ENCODE data around the gene CCR3.
"Not testable (repeated sequence)": the region's sequence is repeated elsewhere in the genome, so short reads cannot be mapped to it uniquely, and the experiment has no call there.

Gene CCR3

DNA sequence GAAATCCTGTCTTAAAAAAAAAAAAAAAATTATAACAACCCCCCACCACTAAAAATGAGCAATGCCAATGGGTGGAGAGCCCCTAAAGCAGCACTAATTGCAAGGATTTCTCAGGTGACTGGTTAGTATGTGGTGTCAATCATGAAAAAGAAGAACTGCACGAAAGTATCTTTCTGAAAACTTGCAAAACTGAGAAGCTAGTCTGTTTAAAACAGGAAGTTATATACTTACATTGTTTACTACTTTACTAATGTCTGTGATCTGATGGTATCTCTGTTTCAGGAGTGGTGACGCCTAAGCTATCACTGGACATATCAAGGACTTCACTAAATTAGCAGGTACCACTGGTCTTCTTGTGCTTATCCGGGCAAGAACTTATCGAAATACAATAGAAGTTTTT is at the start of gene CCR3:
Gene CCR3, plus strand, starts transcription at position 341 of the 400 bp plus-strand sequence. CDS start 22,699 bp downstream, outside the sequence.
- no peak for DNase-seq (ENCODE audit: low spot score)

DNA sequence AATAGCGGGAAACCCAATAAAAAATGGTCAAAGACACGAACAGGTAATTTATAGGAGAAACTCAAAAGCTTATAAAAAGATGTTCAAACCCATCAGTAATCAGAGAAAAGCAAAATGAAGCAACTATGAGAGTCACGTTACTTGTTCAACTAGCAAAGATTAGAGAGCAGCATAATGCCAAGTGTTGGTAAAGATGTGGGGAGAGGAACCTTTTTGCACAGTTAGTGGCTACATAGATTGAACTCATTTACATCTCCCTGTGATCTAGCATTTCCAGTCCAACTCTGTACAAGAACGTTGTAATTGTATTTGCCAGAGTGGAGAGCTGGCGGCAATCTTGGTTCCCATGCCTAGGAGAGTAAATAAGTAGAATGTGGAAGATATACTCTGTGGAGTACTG is 49.3 kb upstream of the CCR3 start:
- no peak for DNase-seq (ENCODE audit: low spot score)

DNA sequence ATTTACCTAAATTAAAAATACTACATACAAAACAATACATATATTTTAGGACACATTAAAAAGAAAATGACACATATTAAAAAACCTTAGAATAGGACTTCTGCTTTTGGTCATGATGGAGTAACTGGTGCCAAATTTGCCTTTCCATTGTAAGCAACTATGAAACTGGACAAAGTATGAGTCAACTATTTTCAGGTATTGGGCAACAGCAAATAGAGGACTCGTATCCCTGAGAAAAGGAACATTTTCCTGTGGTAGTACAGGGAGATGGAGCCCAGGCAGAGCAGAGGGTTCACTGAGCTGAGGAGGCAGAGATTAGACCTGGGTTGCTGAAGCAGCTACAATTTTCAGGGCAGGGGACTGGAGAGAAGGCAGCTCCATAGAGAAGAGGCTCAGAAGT is 48.8 kb upstream of the CCR3 start:
- no peak for DNase-seq (ENCODE audit: low spot score)

DNA sequence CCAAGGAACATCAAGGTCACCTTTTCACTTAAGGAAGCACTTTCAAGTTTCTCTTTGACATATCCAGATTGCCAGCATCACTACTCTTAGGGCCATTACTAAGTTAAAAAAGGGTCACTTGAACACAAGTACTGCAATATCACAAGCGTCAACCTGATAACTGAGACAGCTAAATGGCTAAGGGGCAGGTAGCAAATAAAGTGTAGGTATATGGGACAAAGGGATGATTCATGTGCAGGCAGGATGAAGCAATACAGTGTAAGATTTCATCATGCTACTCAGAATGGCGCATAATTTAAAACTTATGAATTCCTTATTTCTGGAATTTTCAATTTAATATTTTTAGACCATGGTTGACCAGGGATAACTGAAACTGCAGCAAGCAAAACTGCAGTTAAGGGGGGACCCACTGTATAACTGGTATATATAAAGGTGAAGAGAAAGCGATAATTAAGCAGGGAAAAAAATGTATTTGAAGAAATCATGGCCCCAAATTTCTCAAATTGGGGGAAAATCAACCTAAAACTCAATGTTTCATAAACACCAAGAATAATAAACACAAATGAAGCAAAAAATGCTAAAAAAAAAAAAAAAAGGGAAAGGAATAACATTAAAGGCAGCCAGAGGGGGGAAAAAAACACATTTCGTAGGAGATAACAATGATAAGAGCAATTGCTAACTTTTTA is 47.2 kb upstream of the CCR3 start:
- DNase-seq (ENCODE audit: low spot score): no peak

DNA sequence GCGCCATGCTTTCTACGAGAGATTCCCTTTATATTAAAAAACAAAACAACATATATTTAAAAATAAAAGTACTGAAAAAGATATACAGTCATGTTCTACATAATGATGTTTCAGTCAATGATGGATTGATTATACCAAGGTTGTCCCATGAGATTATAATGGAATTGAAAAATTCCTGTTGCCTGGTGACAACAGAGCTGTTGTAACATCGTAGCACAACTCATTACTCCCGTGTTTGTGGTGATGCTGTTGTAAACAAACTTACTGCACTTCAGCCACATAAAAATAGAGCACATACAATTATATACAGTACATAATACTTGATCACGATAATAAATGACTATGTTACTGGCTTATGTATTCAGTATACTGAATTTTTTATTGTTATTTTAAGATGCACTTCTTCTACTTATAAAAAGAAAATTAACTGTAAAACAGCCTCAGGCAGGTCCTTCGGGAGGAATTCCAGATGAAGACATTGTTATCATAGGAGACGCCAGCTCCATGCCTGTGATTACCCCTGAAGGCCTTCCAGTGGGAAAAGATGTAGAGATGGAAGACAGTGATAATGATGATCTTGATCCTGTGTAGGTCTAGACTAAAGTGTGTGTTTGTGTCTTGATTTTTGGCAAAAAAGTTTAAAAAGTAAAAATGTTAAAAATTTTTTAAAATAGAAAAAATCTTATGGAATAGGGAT is 45.9 kb upstream of the CCR3 start:
- DNase-seq (ENCODE audit: low spot score): no peak

DNA sequence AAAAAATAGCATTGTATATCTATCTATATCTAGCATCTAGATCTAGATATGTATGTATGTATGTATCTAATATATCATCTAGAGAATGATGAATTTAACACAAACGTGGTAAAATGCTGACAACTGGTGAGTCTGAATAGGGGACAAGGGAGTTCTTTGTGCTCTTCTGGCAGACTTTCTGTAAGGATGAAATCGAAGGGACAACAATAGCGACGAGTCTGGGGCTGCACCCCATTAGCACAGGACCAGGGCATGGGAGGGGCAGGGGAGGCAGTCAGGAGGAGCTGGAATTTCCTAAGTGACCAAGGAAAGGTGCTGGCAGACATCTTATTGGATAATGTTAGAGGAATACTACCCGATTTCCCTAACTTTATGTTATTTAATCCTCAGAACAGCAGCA is 42.0 kb upstream of the CCR3 start:
- DNase-seq (ENCODE audit: low spot score): no peak

DNA sequence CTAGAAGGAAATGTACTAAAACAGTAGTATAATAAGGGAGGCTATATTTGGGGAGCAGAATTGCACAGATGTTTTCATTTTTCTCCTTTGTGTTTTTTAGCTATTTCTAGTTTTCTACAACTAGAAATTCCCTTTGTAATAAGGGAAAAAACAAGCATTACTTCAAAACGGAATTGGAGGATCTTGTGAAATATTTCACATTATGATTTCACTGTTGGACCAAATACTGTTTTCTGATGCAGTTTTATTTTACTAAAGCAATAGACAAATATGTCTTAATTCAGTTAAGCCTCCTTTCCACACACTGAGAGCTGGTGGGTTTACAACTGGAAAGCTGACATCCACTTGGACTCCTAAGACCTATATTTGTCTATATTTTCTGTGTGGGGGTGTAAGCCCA is 41.5 kb upstream of the CCR3 start:
- no peak for DNase-seq (ENCODE audit: low spot score)

DNA sequence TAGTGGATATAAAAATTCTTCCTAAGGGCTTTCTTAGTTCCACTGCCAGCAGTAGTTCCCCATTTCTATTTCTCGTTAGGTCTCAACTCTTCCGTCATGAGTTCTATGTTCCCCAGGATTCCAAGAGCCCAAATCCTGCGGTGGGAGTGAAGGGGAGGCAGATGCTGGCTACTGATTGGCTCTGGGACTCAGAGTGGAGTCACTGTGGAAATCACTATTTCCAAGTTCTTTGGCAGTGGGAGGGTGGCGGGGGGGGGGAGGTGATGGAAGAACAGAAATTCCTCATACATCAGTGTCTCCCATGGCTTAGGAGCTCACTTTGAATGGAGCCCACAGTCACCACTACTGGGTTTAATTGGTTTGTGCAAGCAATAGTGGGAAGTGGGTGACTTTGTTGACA is 39.7 kb upstream of the CCR3 start:
- DNase-seq (ENCODE audit: low spot score): no peak

DNA sequence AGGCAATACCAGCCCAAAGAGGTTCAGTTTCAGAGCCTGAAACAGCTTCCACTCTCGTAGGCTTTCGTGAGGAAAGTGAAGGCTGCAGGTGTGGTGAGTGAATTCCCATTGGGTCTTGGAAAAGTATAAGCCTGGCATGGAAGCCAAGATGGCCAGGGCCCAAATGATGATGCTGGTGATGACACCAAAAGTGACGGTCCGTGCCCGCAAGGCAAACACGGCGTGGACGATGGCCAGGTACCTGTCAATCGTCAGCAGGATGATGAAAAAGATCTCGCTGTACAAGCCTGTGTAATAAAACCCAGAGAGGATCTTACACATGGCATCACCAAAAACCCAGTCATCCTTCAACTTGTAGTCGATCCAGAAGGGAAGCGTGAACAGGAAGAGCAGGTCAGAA is 38.6 kb upstream of the CCR3 start:
- no peak for DNase-seq (ENCODE audit: low spot score)

DNA sequence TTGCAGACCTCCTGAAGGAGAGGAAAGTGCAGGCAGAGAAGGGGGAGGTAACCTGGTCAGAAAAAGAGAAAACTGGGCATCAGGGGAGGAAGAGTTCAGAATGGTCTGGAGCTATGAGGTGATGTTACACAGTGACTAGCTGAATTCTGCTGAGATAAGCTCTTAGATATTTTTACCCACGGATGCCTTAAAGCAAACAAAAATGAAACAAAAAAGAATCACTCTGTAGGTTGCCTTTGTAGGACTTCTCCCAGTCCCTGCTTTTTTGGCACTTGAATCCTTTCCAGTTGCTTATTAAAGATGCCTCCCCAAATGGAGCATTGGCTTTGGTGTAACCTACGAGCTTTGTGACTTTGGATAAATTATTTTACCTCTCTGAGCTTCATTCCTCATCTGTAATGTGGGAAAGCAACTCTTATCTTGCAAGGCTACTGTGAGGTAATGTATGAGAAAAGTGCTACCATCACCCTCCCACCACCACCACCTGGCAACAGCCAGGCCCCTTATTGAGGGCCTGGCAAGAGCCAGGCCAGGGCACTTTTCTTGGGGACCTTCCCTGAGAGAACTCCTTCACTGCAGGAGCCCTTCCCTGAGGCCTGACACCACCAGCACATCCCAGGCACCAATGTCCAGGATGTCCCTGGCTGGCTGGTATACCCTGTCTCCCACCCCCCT is 36.8 kb upstream of the CCR3 start:
- no peak for DNase-seq (ENCODE audit: low spot score)

DNA sequence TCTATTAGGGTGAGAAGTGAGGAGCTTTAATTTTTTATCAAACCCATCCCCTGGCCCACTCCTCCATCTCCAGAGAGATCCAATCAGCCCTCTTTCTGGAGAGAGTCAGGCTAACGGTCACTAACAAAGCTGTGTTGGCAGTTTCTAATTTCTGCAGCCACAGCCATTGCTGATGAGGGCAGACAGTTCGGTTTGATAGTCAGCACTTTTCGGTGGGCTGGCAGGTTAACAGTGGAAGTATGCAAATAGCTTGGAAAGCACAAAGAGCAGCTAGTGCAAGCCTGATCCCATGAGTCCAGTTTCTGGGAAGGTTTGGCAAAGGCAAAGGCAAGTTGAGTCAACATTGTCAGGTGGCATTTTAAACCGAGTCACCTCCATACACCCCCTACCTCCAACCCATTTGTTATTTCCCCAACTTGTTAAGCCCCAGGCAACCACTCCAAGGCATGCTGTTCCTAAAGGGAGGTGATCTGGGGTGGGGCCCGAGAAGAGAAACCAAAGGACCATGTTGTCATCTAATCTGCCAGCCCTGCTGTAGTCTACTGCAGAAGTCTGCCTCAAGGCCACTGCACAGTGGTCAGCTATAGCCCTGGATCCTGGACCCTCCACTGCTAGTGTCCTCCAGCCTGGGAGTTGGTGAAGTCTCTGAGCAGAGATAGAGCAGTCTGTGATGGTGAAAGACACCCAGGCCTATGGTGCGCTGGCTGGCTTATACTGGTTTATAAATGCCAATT is 35.8 kb upstream of the CCR3 start:
- no peak for DNase-seq (ENCODE audit: low spot score)

DNA sequence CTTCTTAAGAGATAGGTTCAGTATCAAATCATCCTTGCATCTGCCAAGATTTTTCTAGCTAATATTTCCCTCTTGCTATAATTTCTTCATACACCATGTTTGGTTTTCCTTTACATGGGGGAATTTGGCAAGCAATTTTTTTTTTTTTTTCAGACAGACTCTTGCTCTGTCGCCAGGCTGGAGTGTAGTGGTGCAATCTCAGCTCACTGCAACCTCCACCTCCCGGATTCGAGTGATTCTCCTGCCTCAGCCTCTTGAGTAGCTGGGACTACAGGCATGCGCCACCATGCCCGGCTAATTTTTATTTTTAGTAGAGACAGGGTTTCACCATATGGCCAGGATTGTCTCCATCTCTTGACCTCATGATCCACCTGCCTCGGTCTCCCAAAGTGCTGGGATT is 34.7 kb upstream of the CCR3 start:
- not testable (repeated sequence) for DNase-seq (ENCODE audit: low spot score)

DNA sequence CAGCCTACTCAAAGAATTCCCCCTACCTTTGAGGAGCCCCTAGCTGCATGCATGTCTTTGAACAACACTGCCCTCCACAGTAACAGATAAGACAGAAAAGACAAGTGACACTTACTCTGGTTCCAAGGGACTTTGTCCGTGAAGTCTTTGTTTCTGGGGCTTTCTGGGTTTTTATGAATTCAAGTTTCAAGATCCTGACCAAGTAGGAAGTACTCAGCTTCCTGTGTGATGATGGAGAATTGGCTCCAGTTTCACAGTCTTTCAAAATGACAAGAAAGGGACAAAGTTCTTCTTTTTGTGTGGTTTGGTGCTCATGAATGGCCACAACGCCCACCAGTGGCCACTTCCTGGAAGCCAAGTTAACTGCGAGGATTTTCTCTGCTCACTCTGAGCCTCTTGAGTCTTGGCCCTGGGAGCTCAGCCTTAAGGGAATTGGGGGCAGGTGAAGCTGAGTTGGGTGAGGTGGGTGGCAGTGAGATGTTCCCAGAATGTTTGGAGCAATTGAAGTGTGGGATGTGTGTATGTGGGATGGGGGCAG is 34.0 kb upstream of the CCR3 start, which contains the start of gene CCR1:
Gene CCR1, minus strand, starts transcription at position 147 of the 538 bp plus-strand sequence. CDS start 4,000 bp downstream, outside the sequence.
- peak; percentile 24 for DNase-seq (ENCODE audit: low spot score)

DNA sequence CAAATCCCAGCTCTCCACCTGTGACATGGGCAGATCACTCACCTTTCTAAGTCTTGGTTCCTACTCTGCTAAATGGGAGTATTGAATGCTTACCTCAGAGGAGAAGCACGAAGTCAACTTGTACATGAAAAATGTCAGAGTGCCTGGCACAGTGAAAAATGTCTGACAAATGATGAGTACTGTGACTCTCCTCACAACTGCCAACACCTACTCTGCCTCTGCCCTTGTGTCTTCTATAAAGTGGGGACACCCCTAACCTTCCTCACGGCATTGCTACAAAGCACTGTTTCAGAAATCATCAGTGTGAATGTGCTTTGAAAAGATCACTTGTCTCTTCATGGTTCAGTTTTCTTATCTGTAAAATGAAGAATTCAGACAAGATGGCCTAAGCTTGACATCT is 33.2 kb upstream of the CCR3 start:
- DNase-seq (ENCODE audit: low spot score): no peak

DNA sequence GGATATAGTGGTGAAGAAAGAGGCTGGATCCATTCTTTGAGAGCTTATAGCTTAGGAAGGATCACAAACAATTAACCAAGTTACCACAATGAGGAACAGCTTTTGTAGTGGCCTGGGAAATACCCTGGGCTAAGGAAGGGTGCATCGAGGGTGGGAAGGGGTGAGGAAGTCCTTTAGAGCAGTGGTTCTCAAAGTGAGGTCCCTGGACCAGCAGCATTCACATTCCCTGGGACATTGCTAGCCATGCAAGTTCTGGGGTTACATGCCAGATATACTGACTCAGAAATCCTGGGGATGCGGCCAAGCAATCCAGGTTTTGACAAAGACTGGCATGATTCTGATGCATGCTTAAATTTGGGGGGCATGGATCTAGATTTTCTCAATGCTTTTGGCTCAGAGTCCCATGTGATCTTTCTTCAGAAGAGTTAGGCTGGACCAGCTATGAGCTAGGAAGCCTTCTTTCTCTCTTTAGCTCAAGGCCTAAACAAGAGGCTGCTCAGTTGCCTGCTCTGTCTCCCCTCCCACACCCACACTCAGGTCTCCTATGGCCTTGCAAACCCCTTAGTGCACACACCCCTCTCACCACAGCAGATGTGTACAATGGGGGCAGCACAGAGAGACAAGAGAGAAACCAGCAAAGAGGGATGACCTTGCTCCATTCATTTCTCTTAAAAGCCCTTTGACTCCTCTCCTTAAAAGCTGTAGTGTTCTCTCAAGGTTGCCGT is 32.4 kb upstream of the CCR3 start:
- peak; percentile 32 for DNase-seq (ENCODE audit: low spot score)

DNA sequence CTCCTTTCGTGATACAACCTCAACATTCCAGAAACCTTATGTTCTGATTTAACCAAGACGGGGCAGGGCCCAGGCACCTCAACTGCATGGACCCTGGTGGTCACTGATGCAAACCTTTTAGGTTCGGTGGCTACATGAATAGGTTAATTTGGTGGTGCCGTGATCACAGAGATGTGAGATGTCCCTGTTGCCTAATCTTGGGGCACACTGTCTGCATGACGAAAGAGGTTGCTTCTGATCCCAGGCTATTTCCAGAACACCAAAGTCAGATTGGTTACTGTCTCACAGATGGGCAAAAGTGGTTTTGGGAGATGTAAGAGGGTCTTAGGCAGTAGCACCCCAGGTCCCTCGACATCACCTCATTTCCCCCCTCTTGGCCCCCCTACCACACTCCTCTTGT is 30.2 kb upstream of the CCR3 start:
- DNase-seq (ENCODE audit: low spot score): no peak

DNA sequence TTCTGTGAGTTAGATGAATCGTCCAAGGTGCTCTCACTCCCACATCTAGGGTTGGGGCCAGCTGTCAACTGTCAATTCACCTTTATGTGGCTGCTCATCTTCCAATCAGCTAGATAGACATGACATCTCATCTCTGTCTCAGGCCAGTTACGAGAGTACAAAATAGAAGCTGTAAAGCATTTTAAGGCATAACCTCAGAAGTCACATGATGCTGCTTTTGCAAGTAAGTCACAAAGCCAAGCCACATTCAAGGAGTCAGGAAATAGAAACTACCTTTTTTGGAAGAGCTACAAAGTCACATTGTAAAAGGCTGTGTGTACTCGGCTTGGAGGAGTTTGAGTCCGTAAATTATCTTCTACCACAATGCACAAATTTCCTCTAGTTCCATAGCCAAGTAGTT is 29.1 kb upstream of the CCR3 start:
- DNase-seq (ENCODE audit: low spot score): no peak

DNA sequence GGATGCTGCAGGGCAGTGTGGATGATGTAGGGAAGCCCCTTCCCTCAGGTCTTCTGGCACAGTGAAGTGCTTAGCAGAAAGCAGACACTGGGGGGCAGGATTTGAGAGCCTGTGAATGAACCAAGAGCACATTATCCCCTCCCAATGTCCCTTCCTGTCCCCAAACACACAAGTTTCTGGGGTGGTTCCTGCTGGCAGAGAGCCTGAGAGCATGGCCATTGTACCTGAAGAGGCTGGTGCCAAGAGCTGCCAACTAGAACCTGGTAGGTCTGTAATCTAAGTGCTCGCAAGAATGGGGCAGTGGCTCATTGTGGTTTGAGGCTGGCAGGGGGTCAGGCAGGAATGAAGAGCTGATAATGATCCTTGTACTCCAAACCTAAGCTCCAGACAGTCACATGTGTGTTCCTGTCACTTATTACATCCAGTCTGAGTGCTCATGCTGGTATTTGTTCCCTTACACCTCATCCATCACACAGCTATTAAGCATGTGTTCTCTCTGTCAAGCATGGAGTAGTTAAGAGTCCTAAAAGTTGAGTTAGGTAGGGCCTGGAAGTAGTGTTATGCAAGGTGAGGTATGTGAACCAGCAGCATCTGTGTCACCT is 27.4 kb upstream of the CCR3 start:
- no peak for DNase-seq (ENCODE audit: low spot score)

DNA sequence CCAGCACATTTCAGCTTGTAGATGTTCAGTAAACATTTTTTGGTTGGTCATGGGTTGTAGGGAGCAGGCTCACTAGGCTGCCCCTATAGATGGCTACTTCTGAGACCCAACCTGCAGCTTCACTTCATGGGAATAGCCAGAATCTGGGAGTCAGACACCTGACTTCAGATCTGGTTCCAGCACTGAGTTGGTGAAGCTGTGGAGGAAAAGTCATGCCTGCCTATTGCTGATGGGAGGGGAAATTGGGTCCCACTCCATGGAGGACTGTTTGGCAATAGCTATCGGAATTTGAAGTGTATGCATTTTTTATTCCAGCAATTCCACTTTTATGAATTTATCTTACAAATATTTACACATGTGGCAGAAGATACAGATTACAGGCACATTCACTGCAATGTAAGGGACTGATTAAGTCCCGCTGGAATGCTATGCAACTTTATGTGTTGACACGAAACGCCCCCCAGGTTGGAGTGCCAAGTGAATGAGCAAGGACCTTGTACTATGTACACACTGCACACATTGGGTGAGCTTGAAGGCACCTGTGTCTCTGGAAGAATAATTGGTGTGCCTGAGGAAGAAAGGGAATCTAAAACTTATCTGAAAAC is 26.3 kb upstream of the CCR3 start:
- DNase-seq (ENCODE audit: low spot score): no peak

DNA sequence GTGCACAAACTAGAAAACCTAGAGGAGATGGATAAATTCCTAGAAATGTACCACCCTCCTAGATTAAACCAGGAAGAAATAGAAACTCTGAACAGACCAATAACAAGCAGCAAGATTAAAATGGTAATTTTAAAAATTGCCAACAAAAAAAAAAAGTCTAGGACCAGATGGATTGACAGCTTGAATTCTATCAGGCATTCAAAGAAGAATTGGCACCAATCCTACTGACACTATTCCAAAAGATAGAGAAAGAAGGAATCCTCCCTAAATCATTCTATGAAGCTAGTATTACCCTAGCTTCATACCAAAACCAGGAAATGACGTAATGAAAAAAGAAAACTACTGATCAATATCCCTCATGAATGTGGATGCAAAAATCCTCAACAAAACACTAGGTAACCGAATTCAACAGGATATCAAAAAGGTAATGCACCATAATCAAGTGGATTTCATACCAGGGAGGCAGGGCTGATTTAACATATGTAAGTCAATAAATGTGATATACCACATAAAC is 24.0 kb upstream of the CCR3 start:
- DNase-seq (ENCODE audit: low spot score): no peak

Data from AG08395 (cell line).